HG03571 (cell line): ENCODE measurements around the gene RBP3.

ENCODE experiments used
- ATAC-seq: cut with Tn5 transposase; IDR thresholded peaks from one replicate; pipeline ENCODE4 v1.9.1; 2021; ENCODE audit not compliant: unreplicated experiment

Gene RBP3

GRCh38 chr10:47396311-47396717 is 48.2 kb downstream of the RBP3 start:
- ATAC-seq = no peak

- no peak for ATAC-seq
Measured at GRCh38 chr10:47397256-47397655, 49.1 kb downstream of the RBP3 start.

- ATAC-seq = no peak
Measured at GRCh38 chr10:47400251-47400650, 52.1 kb downstream of the RBP3 start.

GRCh38 chr10:47400786-47401185 is 52.6 kb downstream of the RBP3 start:
- no peak for ATAC-seq

GRCh38 chr10:47401210-47401609 is 53.0 kb downstream of the RBP3 start:
- ATAC-seq = no peak

GRCh38 chr10:47401874-47402640 is 53.9 kb downstream of the RBP3 start:
- no peak for ATAC-seq

GRCh38 chr10:47402641-47403301 is 54.6 kb downstream of the RBP3 start:
- no peak for ATAC-seq

- ATAC-seq = no peak
Measured at GRCh38 chr10:47403446-47404318, 55.5 kb downstream of the RBP3 start.

- ATAC-seq = no peak
Measured at GRCh38 chr10:47404446-47404845, 56.3 kb downstream of the RBP3 start.

- no peak for ATAC-seq
Measured at GRCh38 chr10:47404937-47405336, 56.8 kb downstream of the RBP3 start.

- ATAC-seq = no peak
Measured at GRCh38 chr10:47405857-47406547, 57.8 kb downstream of the RBP3 start.

GRCh38 chr10:47406548-47406869 is 58.3 kb downstream of the RBP3 start:
- no peak for ATAC-seq

GRCh38 chr10:47406870-47407691 is 58.9 kb downstream of the RBP3 start:
- ATAC-seq = no peak
